ENCODE results near the gene SHISA7. TPM values are rescaled to one million over a fixed set of nuclear protein-coding genes. Genes with fewer than 3 reads are reported as not detected.
A peak's percentile ranks its signal among the peaks of the same experiment; 100 is the strongest.

The SHISA7 gene
- total RNA-seq, 1 donor from 2014 or later, result 0.22 TPM

- H3K9me3 Mint-ChIP-seq, result no peaks in the 10 kb centered on the region
- TF ChIP-seq CTCF (conservative IDR thresholded peaks at IDR 0.05), result no peak
- H3K4me3 Mint-ChIP-seq, result no peak overlapping the region
- H3K4me1 Mint-ChIP-seq (ENCODE audit: unreplicated experiment), result peaks cover 17% of the 10 kb centered on the region
- no peak overlapping the region for H3K27ac Mint-ChIP-seq
- DNase-seq (ENCODE audit: extremely low spot score, unreplicated experiment), result no peak
- H3K36me3 Mint-ChIP-seq, result no peaks in the 10 kb centered on the region
- H3K27me3 Mint-ChIP-seq, result peaks cover 3% of the 10 kb centered on the region
Measured at GRCh38 chr19:55489711-55490477, 46.8 kb upstream of the SHISA7 start.

GRCh38 chr19:55488986-55489710 is 46.0 kb upstream of the SHISA7 start:
- peaks cover 3% of the 10 kb centered on the region for H3K27me3 Mint-ChIP-seq
- no peak overlapping the region for H3K4me3 Mint-ChIP-seq
- no peak for DNase-seq (ENCODE audit: extremely low spot score, unreplicated experiment)
- peaks cover 17% of the 10 kb centered on the region for H3K4me1 Mint-ChIP-seq (ENCODE audit: unreplicated experiment)
- no peaks in the 10 kb centered on the region for H3K9me3 Mint-ChIP-seq
- H3K36me3 Mint-ChIP-seq, result no peaks in the 10 kb centered on the region
- no peak overlapping the region for H3K27ac Mint-ChIP-seq
- no peak for TF ChIP-seq CTCF (conservative IDR thresholded peaks at IDR 0.05)

GRCh38 chr19:55487924-55488687 is 45.0 kb upstream of the SHISA7 start, which contains the start of gene SSC5D:
SSC5D (plus strand) TSS chr19:55488436; CDS start chr19:55488590, 154 bp downstream.
- H3K4me3 Mint-ChIP-seq, result peak within 1 kb of the TSS; percentile 83
- H3K36me3 Mint-ChIP-seq, result no peaks in the 10 kb centered on the region
- TF ChIP-seq CTCF (conservative IDR thresholded peaks at IDR 0.05), result no peak
- peaks cover 17% of the 10 kb centered on the region for H3K4me1 Mint-ChIP-seq (ENCODE audit: unreplicated experiment)
- H3K27me3 Mint-ChIP-seq, result peaks cover 3% of the 10 kb centered on the region
- H3K9me3 Mint-ChIP-seq, result no peaks in the 10 kb centered on the region
- DNase-seq (ENCODE audit: extremely low spot score, unreplicated experiment), result no peak
- H3K27ac Mint-ChIP-seq, result peak within 1 kb of the TSS; percentile 90

- DNase-seq (ENCODE audit: extremely low spot score, unreplicated experiment), result no peak
- peaks cover 16% of the 10 kb centered on the region for H3K4me1 Mint-ChIP-seq (ENCODE audit: unreplicated experiment)
- H3K9me3 Mint-ChIP-seq, result no peaks in the 10 kb centered on the region
- H3K4me3 Mint-ChIP-seq, result peak overlapping the region; percentile 83
- H3K36me3 Mint-ChIP-seq, result no peaks in the 10 kb centered on the region
- peaks cover 3% of the 10 kb centered on the region for H3K27me3 Mint-ChIP-seq
- H3K27ac Mint-ChIP-seq, result peak overlapping the region; percentile 90
- no peak for TF ChIP-seq CTCF (conservative IDR thresholded peaks at IDR 0.05)
Measured at GRCh38 chr19:55486971-55487923, 44.1 kb upstream of the SHISA7 start.
